ENCODE measurements around the gene CYTIP. TPM values are rescaled to one million over a fixed set of nuclear protein-coding genes. Genes with fewer than 3 reads are reported as not detected.
A peak's percentile ranks its signal among the peaks of the same experiment; 100 is the strongest.

CYTIP gene
- polyA plus RNA-seq, 3 donors: 61.9 to 188 (median 83.5) TPM

- Histone ChIP-seq H3K79me2 (ENCODE audit: insufficient read depth, low read length) (peaks cover 17% of the 10 kb centered on the region), H3K4me1 (ENCODE audit: control insufficient read depth in 1 of 2, insufficient read depth in 2 of 2, low read length in 2 of 2) (peaks cover 3 to 4% of the 10 kb centered on the region in 2 donors), H3K4me3 (replicated peaks in 1 of 3; ENCODE audit: low read depth in 2 of 3, low read length in 3 of 3) (no peak overlapping the region), H3K36me3 (replicated peaks in 1 of 2; ENCODE audit: control insufficient read depth in 1 of 2, insufficient read depth in 2 of 2, low read length in 2 of 2) (peaks cover 90 to 99% of the 10 kb centered on the region in 2 donors), H3K27ac (ENCODE audit: low read depth in 1 of 2, low read length in 2 of 2) (no peak overlapping the region), H2AFZ (ENCODE audit: insufficient read depth, low read depth, low read length, poor library complexity, severe bottlenecking) (no peak overlapping the region), H3K9ac (ENCODE audit: insufficient read depth, low read length, poor library complexity, severe bottlenecking) (no peak overlapping the region), H4K20me1 (ENCODE audit: insufficient read depth, low read length) (peaks cover 62% of the 10 kb centered on the region), H3K4me2 (replicated peaks; ENCODE audit: extremely low read depth, low read length, poor library complexity, severe bottlenecking) (no peak overlapping the region), H3K9me3 (replicated peaks in 1 of 2; ENCODE audit: control insufficient read depth in 1 of 2, insufficient read depth in 1 of 2, low read length in 2 of 2) (peaks cover 0 to 12% of the 10 kb centered on the region in 2 donors), H3K27me3 (ENCODE audit: control insufficient read depth in 2 of 2, insufficient read depth in 2 of 2, low read length in 2 of 2) (no peaks in the 10 kb centered on the region)
- DNase-seq: no peak
- intact Hi-C loops (cut with micrococcal nuclease): no loop called here
- Mint-ChIP-seq H3K27me3 (ENCODE audit: low read depth in 3 of 3) (no peaks in the 10 kb centered on the region), H3K27ac (peak overlapping the region in 3 of 7 donors; percentile 1 to 31 (median 28)), H3K4me3 (no peak overlapping the region), H3K9me3 (peaks cover 7 to 23% (median 13%) of the 10 kb centered on the region in 7 donors), H3K4me1 (peaks cover under 1% of the 10 kb centered on the region), H3K36me3 (peaks cover 91 to 97% of the 10 kb centered on the region in 2 donors)
- TF ChIP-seq CTCF (IDR thresholded peaks at IDR 0.05): no peak
- WGBS (ENCODE audit: insufficient coverage): 62% methylated on average over 2 of the region's 6 CpGs
Measured at GRCh38 chr2:157427003-157427921, 16.6 kb downstream of the CYTIP start.

DNA sequence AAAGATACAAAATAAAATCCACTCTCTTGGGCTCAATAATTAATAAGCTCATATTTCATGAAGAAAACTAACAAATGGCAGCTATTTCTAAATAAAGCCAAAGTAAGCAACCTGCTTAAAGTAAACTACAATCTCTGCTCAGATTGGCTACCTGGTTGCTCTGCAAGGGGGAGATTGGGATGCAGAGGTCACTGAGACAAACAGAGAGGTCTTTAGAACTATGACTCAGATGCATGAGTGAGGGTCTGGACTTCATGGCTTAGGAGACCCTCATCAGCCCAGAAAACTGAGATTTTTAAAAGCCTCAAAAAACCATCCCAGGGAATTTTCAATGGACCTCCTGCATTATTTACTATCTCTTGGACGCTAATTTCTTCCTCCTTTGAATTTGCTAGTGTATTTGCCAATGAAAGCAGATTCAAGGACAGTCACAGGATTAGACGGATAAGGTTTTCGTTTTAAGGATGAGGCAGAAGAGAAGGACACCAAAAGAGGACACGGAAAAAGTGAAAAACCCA, 17.4 kb downstream of the CYTIP start:
- H3K4me3 Mint-ChIP-seq: no peak overlapping the region
- Histone ChIP-seq H3K4me3 (replicated peaks in 1 of 3; ENCODE audit: low read depth in 2 of 3, low read length in 3 of 3) (no peak overlapping the region), H3K4me2 (replicated peaks; ENCODE audit: extremely low read depth, low read length, poor library complexity, severe bottlenecking) (no peak overlapping the region), H3K79me2 (ENCODE audit: insufficient read depth, low read length) (peaks cover 9% of the 10 kb centered on the region), H3K36me3 (replicated peaks in 1 of 2; ENCODE audit: control insufficient read depth in 1 of 2, insufficient read depth in 2 of 2, low read length in 2 of 2) (peaks cover 89 to 98% of the 10 kb centered on the region in 2 donors), H2AFZ (ENCODE audit: insufficient read depth, low read depth, low read length, poor library complexity, severe bottlenecking) (no peak overlapping the region), H3K9me3 (replicated peaks in 1 of 2; ENCODE audit: control insufficient read depth in 1 of 2, insufficient read depth in 1 of 2, low read length in 2 of 2) (peaks cover 0 to 12% of the 10 kb centered on the region in 2 donors), H3K27ac (ENCODE audit: low read depth in 1 of 2, low read length in 2 of 2) (no peak overlapping the region), H3K9ac (ENCODE audit: insufficient read depth, low read length, poor library complexity, severe bottlenecking) (no peak overlapping the region), H3K4me1 (ENCODE audit: control insufficient read depth in 1 of 2, insufficient read depth in 2 of 2, low read length in 2 of 2) (peaks cover 10 to 11% of the 10 kb centered on the region in 2 donors), H3K27me3 (ENCODE audit: control insufficient read depth in 2 of 2, insufficient read depth in 2 of 2, low read length in 2 of 2) (no peaks in the 10 kb centered on the region), H4K20me1 (ENCODE audit: insufficient read depth, low read length) (peaks cover 60% of the 10 kb centered on the region)
- peaks cover 90 to 97% of the 10 kb centered on the region in 2 donors for H3K36me3 Mint-ChIP-seq
- 100% methylated on average over 2 of the region's 4 CpGs for WGBS (ENCODE audit: insufficient coverage)
- TF ChIP-seq CTCF (IDR thresholded peaks at IDR 0.05): no peak
- intact Hi-C loops (cut with micrococcal nuclease): no loop called here
- H3K9me3 Mint-ChIP-seq: peaks cover 7 to 23% (median 14%) of the 10 kb centered on the region in 7 donors
- H3K27me3 Mint-ChIP-seq (ENCODE audit: low read depth in 3 of 3): no peaks in the 10 kb centered on the region
- H3K4me1 Mint-ChIP-seq: peaks cover 8% of the 10 kb centered on the region
- DNase-seq: no peak
- H3K27ac Mint-ChIP-seq: peak overlapping the region in 2 of 7 donors; percentile 1 to 28
